ENCODE results near the gene KIAA1217.

GRCh38 chr10:24459836-24460235 is 250.9 kb downstream of the KIAA1217 start:
- TF ChIP-seq CTCF (IDR thresholded peaks at IDR 0.05) = no peak
- no peak for TF ChIP-seq POLR2A (IDR thresholded peaks at IDR 0.05)
